GM19438 (cell line): ENCODE measurements around the gene TNS4.

Experiments
- ATAC-seq: cut with Tn5 transposase; IDR thresholded peaks from one replicate; pipeline ENCODE4 v1.9.1; 2021; ENCODE audit warnings: low read depth; ENCODE audit not compliant: unreplicated experiment

Gene TNS4

GRCh38 chr17:40442392-40443195 is 58.8 kb downstream of the TNS4 start:
- ATAC-seq: no peak

- ATAC-seq: no peak
Observed at GRCh38 chr17:40440166-40440565, 61.3 kb downstream of the TNS4 start.

- no peak for ATAC-seq
Observed at GRCh38 chr17:40437095-40437732, 64.2 kb downstream of the TNS4 start.

- no peak for ATAC-seq
Observed at GRCh38 chr17:40436636-40437035, 64.8 kb downstream of the TNS4 start.

GRCh38 chr17:40433551-40434415 is 67.6 kb downstream of the TNS4 start:
- ATAC-seq: no peak

GRCh38 chr17:40432864-40433528 is 68.4 kb downstream of the TNS4 start:
- ATAC-seq: no peak

- ATAC-seq: no peak
Observed at GRCh38 chr17:40431231-40431602, 70.2 kb downstream of the TNS4 start.

GRCh38 chr17:40430272-40431230 is 70.9 kb downstream of the TNS4 start:
- no peak for ATAC-seq

- no peak for ATAC-seq
Observed at GRCh38 chr17:40427002-40427491, 74.4 kb downstream of the TNS4 start.
